Activated CD8-positive, alpha-beta memory T cell treated with anti-CD3 and anti-CD28 coated beads, Interleukin-2, amount 10 ng/mL, durations not matched to agents 7 days and 5 days (primary cell): ENCODE data around the gene MYOZ2. TPM values are rescaled to one million over a fixed set of nuclear protein-coding genes. Genes with fewer than 3 reads are reported as not detected.

Source experiments
- total RNA-seq, 2 experiments: library from RNA; stranded (reverse); gene quantifications; one replicate each; pipeline ENCODE4 v1.2.3, GENCODE V29; 2021

The MYOZ2 gene
- total RNA-seq, 2 experiments from 2014 or later: not detected

Other genes starting within 250 kb of the MYOZ2 start
- gene SYNPO2, start 247.0 kb upstream of the MYOZ2 start, total RNA-seq: 1 to 10 TPM in 1 of 2 experiments, under 1 TPM in 1; 0.89 to 1.0 TPM
- gene USP53, start 76.9 kb downstream of the MYOZ2 start, total RNA-seq: 1 to 10 TPM; 5.6 to 6.1 TPM
- gene FABP2, start 186.3 kb downstream of the MYOZ2 start, total RNA-seq: not detected